MCF 10A (cell line): ENCODE results near the gene WTIP. TPM values are rescaled to one million over a fixed set of nuclear protein-coding genes. Genes with fewer than 3 reads are reported as not detected.

Experiments used
- BruUV-seq: library from RNA; stranded (reverse); fragments of 400-500 nt; replicated peaks from 2 replicates; lab custom pipeline; 2021; lab: Mats Ljungman, UMichigan
- CTCF ChIA-PET: fragments of 300-600 bp; sonication (Branson Sonifier 250); formaldehyde crosslinking; extraction: SDS; loops from one replicate; lab custom pipeline; 2021; ENCODE audit warnings: antibody characterized with exemption, inconsistent platforms; lab: Yijun Ruan, JAX
- POLR2A ChIA-PET: fragments of 300-600, 350-650 bp; sonication (Branson Sonifier 250); formaldehyde crosslinking; extraction: SDS; loops from one replicate; lab custom pipeline; 2020; ENCODE audit warnings: antibody characterized with exemption, inconsistent platforms; lab: Yijun Ruan, JAX
- DNase-seq: peaks from one replicate; pipeline ENCODE4 v3.0.0-alpha.2; 2018; ENCODE audit not compliant: unreplicated experiment
- H3K27ac Mint-ChIP-seq: one replicate; pipeline ENCODE4 v1.8.0; 2022; ENCODE audit warnings: mild to moderate bottlenecking, low read depth, mixed read lengths; ENCODE audit not compliant: unreplicated experiment
- H3K27me3 Mint-ChIP-seq: one replicate; pipeline ENCODE4 v1.8.0; 2022; ENCODE audit warnings: mixed read lengths; ENCODE audit not compliant: insufficient read depth, unreplicated experiment
- H3K36me3 Mint-ChIP-seq: one replicate; pipeline ENCODE4 v1.8.0; 2022; ENCODE audit warnings: mild to moderate bottlenecking, moderate library complexity, mixed read lengths; ENCODE audit not compliant: insufficient read depth, unreplicated experiment
- H3K4me1 Mint-ChIP-seq: one replicate; pipeline ENCODE4 v1.8.0; 2022; ENCODE audit warnings: mixed read lengths; ENCODE audit not compliant: insufficient read depth, unreplicated experiment
- H3K4me3 Mint-ChIP-seq: one replicate; pipeline ENCODE4 v1.8.0; 2022; ENCODE audit warnings: mild to moderate bottlenecking, moderate library complexity, mixed read lengths; ENCODE audit not compliant: unreplicated experiment
- H3K9me3 Mint-ChIP-seq: one replicate; pipeline ENCODE4 v1.8.0; 2022; ENCODE audit warnings: mixed read lengths; ENCODE audit not compliant: unreplicated experiment
- intact Hi-C: fragments of 100-400 bp; cut with micrococcal nuclease; formaldehyde crosslinking; loops from 2 replicates; pipeline ENCODE4 v1.14.1; 2022
- total RNA-seq: library from RNA; stranded (reverse); gene quantifications from 2 replicates; pipeline ENCODE4 v1.2.3, GENCODE V29; 2022
- TF ChIP-seq, protein P1 (sequence below): fragments of 200-600 bp; IDR thresholded peaks from one replicate; pipeline ENCODE4 v1.8.0; 2022; ENCODE audit warnings: antibody characterized with exemption, mild to moderate bottlenecking; ENCODE audit not compliant: unreplicated experiment

Gene WTIP
- total RNA-seq, 1 experiment from 2014 or later = 22.6 TPM

DNA sequence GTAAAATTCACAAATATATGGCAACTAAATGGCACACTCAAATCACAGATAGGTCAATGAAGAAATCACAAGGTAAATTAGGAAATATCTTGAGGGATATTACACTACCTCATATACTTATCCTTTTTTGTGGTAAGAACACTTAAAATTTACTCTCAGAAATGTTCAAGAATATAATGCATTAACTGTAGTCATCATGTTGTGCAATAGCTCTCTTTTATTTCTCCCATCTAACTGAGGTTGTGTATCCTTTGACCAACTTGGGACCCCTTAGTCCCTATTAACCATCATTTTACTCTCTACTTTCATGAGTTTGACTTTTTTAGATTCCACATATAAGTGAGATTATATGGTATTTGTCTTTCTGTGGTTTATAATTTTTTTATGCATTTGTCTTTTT lies 52.6 kb downstream of the WTIP start:
- intact Hi-C loops = no loop called here
- DNase-seq = no peak
- no peaks in the 10 kb centered on the region for H3K4me1 Mint-ChIP-seq
- POLR2A ChIA-PET = no interaction called here
- no peaks in the 10 kb centered on the region for H3K36me3 Mint-ChIP-seq
- CTCF ChIA-PET = no interaction called here
- BruUV-seq = no TSS peak
- peaks cover 8% of the 10 kb centered on the region for H3K27me3 Mint-ChIP-seq
- no peaks in the 10 kb centered on the region for H3K9me3 Mint-ChIP-seq
- H3K4me3 Mint-ChIP-seq = no peak overlapping the region
- TF ChIP-seq, protein P1, sequence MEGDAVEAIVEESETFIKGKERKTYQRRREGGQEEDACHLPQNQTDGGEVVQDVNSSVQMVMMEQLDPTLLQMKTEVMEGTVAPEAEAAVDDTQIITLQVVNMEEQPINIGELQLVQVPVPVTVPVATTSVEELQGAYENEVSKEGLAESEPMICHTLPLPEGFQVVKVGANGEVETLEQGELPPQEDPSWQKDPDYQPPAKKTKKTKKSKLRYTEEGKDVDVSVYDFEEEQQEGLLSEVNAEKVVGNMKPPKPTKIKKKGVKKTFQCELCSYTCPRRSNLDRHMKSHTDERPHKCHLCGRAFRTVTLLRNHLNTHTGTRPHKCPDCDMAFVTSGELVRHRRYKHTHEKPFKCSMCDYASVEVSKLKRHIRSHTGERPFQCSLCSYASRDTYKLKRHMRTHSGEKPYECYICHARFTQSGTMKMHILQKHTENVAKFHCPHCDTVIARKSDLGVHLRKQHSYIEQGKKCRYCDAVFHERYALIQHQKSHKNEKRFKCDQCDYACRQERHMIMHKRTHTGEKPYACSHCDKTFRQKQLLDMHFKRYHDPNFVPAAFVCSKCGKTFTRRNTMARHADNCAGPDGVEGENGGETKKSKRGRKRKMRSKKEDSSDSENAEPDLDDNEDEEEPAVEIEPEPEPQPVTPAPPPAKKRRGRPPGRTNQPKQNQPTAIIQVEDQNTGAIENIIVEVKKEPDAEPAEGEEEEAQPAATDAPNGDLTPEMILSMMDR = no peak
- H3K27ac Mint-ChIP-seq = no peak overlapping the region

DNA sequence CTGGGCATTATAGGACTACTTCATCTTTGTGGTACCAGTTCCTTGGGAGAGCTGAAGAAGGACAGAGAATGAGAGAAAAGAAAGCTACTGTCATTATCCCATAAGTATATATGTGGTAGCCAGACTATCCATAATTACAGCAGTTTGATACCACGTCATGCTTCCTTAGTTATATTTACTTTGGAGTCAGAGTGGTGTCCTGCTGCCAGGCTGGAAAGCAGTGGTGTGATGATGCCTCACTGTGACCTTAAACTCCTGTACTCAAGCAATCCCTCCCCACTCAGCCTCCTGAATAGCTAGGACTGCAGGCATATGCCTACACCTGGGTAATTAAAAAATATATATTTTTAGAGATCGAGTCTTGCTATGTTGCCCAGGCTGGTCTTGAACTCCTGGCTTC lies 57.8 kb downstream of the WTIP start:
- no peaks in the 10 kb centered on the region for H3K36me3 Mint-ChIP-seq
- H3K4me1 Mint-ChIP-seq = no peaks in the 10 kb centered on the region
- intact Hi-C loops = no loop called here
- BruUV-seq = no TSS peak
- ChIA-PET CTCF (no interaction called here), POLR2A (interaction anchor here (0.6 kb wide), 1 partner anchor 14 kb away, joined by 3 read pairs; no protein-coding TSS in a partner anchor)
- TF ChIP-seq, protein P1 = no peak
- no peak overlapping the region for H3K4me3 Mint-ChIP-seq
- no peak for DNase-seq
- no peaks in the 10 kb centered on the region for H3K27me3 Mint-ChIP-seq
- H3K9me3 Mint-ChIP-seq = peaks cover 8% of the 10 kb centered on the region
- H3K27ac Mint-ChIP-seq = no peak overlapping the region

DNA sequence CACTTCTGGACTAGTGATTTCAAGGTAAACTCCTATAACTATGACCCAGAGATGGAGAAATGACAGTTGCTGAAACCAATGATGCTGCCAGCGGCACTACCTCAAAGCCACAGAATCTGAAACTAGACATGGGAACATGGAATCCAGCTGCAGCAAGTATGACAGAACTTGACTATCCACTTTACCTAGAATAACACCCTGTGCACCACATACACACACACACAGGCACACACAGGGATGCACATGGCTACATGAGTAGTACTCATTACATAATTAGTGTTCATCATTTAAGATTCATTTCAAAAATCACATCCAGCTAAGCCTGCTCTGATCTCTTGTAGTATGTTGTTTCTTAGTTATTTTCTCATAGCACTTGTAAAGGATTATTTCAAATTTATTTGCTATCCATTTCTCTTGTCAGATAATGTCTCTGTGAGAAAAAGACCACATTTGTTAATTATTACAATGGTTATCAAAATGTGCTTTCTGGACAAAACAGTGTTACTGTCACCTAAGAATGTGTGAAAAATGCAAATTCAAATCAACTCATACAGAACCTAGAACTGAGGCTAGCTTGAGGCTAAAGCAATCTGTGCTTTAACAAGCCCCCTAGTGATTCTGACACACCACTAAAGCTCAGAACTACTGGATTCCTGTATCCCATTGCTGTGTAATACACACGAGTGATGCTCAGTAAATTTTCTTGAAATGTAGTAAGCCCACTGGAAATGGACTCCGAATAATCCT lies 59.4 kb downstream of the WTIP start:
- no peak overlapping the region for H3K4me3 Mint-ChIP-seq
- H3K4me1 Mint-ChIP-seq = no peaks in the 10 kb centered on the region
- ChIA-PET POLR2A (no interaction called here), CTCF (no interaction called here)
- H3K27ac Mint-ChIP-seq = no peak overlapping the region
- no peaks in the 10 kb centered on the region for H3K36me3 Mint-ChIP-seq
- intact Hi-C loops = no loop called here
- no TSS peak for BruUV-seq
- TF ChIP-seq, protein P1 = no peak
- H3K27me3 Mint-ChIP-seq = no peaks in the 10 kb centered on the region
- DNase-seq = no peak
- peaks cover 16% of the 10 kb centered on the region for H3K9me3 Mint-ChIP-seq

DNA sequence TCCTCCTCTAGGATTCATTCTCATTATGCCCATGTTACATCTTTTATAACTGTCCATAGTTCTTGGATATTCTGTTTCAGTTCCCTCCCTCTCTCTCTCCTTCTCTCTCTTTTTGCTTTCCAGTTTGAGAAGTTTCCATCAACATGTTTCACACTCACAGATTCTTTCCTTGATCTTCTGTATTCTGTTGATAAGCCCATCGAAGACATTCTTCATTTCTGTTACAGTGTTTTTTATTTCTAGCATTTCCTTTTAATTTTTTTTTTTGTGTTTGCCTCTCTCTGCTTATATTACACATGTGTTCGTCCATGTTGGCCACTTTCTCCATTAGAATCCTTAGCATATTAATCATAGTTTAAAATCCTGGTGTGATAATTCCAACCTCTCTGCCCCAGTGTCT lies 68.3 kb downstream of the WTIP start:
- intact Hi-C loops = no loop called here
- ChIA-PET POLR2A (no interaction called here), CTCF (no interaction called here)
- BruUV-seq = no TSS peak
- H3K4me3 Mint-ChIP-seq = no peak overlapping the region
- no peaks in the 10 kb centered on the region for H3K4me1 Mint-ChIP-seq
- no peaks in the 10 kb centered on the region for H3K36me3 Mint-ChIP-seq
- H3K9me3 Mint-ChIP-seq = peaks cover 28% of the 10 kb centered on the region
- H3K27ac Mint-ChIP-seq = no peak overlapping the region
- no peak for DNase-seq
- TF ChIP-seq, protein P1 = no peak
- no peaks in the 10 kb centered on the region for H3K27me3 Mint-ChIP-seq
